GM18519 (cell line): ENCODE results near the gene WDR3.

Experiments
- ATAC-seq: cut with Tn5 transposase; IDR thresholded peaks from one replicate; pipeline ENCODE4 v1.9.1; 2021; ENCODE audit warnings: mild to moderate bottlenecking, moderate library complexity; ENCODE audit not compliant: unreplicated experiment, low FRiP score

Gene WDR3

DNA sequence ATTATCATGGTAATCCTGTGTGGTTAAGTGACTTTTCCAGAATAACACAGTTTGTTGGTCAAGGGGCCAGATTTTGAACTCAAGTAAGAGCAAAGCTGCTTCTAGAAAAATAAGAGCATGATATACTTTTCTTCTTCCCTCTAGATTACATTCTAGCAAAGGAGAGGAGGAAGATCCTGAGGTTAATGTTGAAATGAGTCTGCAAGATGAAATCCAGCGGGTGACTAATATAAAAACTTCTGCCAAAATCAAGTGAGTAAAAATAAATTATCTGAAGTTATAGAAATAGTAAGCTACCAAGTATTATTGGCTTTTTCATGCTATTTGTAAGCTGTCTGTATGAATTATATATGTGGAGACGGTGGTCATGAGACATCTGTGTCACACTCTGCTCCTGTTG lies 12.8 kb downstream of the WDR3 start:
- ATAC-seq, result no peak

DNA sequence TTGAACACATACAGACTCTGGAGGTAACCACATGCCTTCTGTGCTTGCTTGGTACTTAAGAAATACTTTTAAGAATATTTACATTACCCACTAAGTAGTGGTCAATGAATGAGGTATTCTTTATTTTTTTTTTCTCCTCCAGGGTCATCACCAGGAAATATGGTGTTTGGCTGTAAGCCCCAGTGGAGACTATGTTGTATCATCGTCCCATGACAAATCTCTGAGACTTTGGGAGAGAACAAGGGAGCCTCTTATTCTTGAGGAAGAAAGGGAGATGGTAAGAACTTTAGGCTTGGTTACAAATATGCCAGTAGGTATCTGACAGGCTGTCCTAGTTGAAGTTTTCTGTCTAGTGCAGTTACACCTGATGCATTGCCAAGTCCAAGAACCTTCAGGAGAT lies 22.8 kb downstream of the WDR3 start:
- ATAC-seq, result no peak

DNA sequence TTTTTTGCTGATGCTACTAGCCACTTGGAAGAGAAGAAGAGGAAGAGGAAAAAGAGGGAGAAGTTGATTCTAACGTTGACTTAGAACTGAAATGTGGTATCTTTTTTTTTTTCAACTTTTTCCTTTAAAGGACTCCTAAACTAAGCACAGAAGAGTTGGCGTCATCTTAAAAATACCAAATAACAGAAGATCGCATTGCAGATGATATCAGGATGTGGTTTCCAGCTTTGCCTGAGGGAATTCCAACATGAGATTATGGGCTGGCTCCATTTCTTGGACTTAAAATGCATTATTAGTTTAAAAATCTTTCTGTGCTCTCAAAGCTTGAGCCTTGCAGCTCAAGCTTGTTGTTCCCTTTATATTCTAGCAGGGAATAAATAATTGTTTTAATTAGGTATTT lies 29.8 kb downstream of the WDR3 start:
- no peak for ATAC-seq

DNA sequence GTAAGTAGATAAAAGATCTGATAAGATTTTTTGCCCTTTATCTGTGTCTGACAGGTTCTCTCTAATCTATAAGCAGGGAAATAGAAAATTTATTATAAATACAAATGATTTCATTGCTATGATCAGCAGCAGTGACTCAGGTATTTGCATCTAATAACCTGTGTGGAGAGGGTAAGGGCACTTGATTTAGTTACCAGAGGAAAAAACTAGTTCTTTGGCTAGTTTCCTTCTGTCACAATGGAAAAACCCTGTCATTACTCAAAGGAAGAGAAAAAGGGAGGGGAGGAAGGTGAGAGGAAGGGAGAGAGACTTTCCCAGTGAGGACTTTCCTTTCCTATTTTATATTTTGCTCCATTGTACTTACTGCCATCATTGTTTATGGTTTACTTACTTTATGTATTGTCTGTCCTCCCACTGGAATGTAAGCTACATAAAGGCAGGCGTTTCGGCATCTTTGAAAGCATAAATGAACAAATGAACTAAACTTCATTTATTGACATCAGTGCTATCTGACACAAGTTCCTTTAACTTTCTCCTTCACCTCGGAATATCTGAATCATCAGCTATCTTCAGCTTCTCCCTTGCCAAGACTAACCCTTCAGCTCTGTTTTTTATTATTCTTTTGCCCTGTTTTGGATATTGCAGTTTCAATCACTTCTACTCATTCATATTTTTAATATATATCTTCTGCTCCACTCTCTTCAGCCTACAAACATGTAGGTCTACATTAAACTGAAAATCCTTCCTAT lies 34.9 kb downstream of the WDR3 start:
- no peak for ATAC-seq

DNA sequence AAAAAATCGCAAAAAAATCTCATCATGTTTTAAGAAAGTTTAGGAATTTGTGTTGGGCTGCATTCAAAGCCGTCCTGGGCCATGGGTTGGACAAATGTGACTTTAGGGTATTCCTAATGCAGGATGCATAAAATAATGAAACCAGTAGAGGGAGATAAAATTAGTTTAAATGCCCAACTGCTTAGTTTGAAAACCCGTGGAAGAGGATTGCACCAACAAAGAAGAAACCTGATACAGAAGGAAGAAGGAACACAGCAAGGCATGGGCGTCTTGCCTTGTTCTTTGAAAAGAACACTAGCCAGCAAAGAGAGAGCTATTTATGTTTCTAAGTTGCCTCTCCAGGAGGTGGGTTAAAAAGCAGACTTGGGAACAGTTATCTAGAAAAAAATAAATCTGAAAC lies 37.9 kb downstream of the WDR3 start:
- ATAC-seq, result no peak

DNA sequence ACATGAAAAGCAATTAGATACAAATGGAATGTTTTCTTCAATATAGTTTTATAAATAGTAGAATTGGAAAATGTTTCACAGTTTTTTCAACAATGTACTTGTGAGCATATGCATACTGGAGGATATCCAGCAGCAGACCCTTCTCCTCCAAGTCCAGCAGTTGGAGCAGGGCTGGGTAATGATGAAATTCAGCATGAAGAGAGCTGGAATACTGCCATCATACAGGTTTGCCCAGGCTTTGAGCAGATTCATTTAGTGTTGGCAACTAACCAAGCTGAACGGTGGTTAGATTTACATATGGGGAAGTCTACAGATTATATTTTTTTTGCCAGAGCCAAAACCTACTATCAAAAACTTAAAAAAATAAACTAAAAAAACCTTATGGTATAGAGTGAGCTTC lies 38.3 kb downstream of the WDR3 start:
- no peak for ATAC-seq

DNA sequence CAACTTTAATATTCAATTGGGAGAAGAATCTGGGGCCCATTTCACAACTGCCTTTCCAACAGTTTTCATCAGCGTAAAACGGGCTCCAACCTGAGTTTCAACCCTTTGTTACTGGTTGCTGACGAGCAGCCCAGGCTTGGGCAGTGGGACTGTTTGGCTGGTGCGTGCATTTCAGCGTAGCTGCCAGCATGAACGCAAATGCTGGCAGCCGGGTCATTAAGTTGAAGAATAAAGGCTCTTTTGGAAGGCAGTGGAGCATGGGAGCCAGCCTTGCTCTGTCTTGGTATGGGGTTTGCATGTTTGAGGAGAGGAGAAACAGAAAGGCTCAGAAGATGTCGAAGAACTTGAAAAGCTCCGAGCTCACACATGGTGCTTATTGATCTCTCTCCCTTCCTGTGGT lies 40.7 kb downstream of the WDR3 start:
- ATAC-seq, result no peak

DNA sequence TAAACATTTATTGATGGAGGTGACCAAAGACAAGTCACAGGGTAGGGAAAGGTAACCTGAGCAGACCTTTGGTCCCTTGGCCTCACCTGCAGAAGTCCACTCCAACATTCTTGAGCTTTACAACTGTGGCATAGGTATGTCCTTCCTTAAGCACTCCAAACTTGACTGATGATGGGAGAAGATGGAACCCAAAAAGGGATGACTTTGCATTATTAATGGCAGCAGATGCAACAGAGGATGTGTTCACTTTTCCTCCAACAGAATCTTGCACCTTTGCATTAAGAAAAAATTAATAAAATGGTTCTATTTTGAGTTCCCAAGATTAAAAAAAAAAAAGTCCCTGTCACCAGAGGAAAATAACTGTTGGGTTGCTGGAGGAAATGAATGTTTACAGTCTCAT lies 42.2 kb downstream of the WDR3 start:
- no peak for ATAC-seq

DNA sequence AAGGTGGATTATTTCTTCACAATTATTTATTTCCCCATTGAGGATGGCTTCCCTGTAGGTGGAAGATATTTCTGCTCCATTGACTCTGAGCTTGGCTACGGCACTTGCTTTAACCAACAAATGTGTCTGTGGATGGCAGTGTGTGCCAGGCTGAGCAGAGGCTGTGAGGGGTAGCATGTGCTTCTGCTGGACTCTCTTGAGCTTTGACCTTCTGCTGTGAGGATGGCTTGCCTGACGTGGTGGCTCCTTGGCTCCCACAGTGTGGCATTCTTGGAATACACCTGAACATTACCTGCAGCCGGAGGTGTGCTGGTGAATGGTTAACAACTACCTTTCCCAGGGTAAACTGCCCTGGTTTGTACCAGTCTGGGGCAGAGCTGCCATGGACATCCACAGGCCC lies 46.8 kb downstream of the WDR3 start:
- no peak for ATAC-seq

DNA sequence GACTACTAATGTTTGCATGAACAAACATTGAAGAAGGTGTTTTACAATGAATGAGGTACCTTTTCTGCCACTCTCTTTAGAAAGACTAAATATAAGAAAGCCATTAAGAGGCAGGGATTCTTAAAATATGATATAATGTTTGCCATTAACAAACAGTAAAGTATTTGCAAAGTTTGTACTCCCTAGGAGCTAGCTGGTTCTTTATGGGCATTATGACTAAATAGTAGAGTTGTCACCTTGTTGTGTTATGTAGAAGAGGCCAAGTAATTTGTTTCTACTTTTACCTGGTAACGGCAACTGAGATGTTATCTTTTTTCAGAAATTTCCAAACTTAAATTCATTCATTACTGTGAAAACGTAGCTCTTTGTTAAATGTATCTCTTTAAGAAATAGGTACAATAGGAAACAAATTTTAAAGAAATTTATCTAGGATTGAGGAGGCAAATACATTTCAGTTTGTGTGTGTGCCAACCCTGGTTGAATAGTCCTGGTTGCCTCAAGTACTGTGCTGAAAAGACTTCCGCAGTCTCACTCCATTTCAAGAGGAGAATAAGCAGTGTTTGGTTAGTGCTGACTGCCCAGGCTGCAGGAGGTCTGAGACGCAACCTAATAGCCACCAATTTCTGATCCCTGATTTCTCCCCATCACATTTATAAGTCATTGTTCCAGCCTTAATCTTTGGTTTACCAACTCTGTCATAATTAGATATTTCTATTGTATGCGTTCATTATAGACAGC lies 52.1 kb downstream of the WDR3 start:
- no peak for ATAC-seq

DNA sequence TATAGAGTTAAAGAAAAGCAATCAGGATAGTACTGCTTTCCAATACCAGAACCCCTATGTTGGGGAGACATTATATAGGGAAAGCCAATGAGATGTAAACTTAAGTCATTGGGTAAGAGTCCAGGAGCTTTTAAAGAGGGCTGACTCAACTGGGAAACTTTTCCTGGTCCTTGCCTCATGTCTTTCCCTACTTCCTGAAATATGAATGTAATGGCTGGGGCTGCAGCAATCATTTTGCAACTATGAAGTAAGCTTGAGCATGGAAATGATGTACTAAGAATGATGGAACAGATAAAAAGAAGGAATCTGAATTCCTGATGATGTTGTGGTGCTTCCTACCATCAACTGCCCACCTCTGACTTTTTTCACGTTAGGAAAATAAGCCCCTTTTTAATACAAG lies 55.7 kb downstream of the WDR3 start:
- no peak for ATAC-seq

DNA sequence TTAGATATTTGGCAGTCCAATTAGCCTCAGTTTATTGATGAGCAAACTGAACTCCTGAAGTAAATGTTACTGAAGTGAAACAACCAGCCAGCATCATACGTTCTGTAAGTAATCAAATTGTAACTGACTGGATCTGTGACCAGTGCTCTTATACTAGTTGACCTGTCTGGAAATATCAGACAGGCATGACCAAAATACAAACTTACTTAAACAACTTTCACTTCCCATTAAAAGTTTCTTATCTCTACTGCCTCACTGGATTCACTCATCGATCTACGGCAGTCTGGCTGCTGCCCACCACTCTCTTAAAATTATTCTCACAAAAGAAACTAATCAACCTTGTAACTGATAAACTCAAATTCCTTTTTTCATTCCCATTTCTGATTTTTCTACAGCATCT lies 56.4 kb downstream of the WDR3 start:
- peak; percentile 82 for ATAC-seq

DNA sequence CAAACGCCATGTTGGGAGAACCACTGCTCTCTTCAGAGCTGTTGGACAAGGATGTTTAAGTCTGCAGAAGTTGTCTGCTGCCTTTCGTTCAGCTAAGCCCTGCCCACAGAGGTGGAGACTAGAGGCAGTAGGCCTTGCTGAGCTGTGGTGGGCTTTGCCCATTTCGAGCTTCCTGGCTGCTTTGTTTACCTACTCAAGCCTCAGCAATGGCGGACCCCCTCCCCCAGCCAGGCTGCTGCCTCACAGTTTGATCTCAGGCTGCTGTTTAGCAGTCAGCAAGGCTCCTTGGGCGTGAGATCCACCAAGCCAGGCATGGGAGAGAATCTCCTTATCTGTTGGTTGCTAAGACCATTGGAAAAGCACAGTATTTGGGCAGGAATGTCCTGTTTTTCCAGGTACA lies 74.8 kb downstream of the WDR3 start:
- ATAC-seq, result no peak

DNA sequence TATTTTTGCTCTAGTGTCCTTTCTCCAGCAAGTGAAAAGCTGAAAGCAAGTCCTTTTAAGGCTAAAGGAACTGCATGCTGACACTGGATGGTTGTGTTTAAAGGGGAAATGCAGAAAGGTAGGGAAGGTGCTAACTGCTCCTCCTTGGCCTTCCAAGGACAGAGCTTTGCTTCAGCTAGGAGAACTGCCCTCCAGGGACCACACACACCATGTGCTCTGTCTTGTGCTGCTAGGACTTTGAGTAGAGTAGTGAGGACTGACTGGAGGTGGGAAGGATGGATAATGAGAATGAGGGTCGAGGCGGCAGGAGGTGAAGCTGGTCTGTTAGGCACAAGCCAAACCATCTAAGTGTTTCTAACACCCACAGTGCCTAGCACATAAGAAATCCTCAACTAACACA lies 77.9 kb downstream of the WDR3 start:
- no peak for ATAC-seq

DNA sequence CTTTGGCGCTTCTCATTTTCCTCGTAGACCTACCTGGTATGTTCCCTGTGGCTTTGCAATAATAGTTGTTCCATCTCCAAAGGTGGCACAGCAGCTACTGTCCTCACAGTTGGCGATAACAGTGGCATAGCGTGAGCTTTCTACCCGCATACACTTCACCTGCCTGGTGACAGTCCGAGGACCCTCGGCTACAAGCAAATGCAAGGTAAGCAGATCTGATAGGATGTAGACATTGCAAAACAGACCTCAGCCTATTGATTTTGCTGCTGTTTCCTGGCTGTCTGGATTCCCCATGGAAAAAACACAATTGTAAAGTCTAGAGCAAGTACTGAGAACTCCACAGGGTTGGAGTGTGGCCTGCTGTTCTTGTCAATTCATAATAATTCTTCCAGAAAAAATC lies 78.5 kb downstream of the WDR3 start:
- no peak for ATAC-seq

DNA sequence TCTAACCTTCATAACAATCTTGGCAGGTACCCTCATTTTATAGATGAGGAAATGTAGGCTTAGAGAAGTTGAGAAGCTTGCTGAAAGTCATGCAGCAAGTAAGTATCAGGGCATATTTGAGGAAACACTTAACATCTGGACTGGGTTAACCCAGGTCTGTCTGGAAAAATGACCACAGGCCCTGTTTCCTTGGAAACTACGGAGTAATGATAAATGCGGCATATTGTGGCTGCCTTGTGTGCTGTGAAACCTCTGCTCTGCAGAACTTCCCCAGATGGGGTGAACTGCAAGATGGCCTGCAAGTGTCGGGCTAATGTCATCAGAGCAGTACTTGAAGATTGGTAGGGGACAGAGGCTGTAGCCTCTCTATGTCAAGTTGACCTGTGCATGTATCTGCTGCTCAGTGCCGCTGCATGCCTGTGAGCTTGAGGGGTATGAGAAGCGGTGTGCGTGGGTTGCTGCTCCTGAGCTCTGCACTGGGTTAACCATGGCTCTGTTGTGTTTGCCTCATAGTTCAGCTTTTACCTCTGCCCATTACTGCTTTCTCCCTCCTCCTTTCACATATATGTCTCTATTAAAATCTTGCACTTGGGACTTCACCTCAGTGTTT lies 83.1 kb downstream of the WDR3 start:
- no peak for ATAC-seq

DNA sequence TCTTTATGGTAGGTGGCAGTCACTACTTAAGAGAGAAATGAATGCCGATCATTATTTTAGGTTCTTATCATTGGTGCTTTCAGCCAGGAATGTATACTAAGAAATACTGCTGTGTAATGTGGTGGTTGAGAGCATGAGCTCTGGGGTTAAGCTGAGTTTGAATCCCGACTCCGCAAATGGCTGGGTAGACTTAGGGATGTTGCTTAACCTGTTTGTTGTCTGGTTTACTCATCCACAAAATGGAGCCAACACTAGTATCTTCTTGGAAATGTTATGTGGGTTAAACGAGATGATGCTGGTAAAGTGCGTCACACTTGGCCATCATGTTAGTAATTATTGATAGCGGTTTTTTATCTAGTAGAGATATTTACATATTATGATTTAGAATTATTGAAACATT lies 83.8 kb downstream of the WDR3 start:
- ATAC-seq, result no peak

DNA sequence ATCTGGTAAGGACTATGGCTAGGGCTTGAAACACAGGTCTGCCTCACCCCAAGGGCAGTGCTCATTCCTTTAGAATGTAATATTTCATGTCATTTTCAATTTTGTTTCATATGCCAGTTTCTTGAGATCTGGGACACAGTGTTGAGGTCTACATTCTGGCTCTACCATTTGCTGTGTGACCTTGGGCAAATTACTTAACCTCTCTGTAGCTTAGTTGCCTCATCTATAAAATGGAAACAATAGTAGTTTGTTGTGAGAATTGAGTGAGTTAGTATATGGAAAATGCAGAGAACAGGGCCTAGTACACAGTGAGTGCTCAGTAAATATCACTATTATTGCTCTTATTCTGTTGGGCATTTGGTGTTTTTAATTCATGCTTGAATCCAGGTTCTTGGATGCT lies 84.4 kb downstream of the WDR3 start:
- no peak for ATAC-seq
